GM12878 (cell line): ENCODE data around the gene N4BP3. TPM values are rescaled to one million over a fixed set of nuclear protein-coding genes. Genes with fewer than 3 reads are reported as not detected.

Experiments
- ATAC-seq: fragments of 200-7000 bp; cut with Tn5 transposase; 3 replicates; pipeline ENCODE4 v1.9.1; 2020; ENCODE audit warnings: mild to moderate bottlenecking, moderate library complexity
- BruUV-seq: library from RNA; stranded (reverse); fragments of 400-500 nt; replicated peaks from 2 replicates; lab custom pipeline; 2021; lab: Mats Ljungman, UMichigan
- CTCF ChIA-PET: fragments of 300-600 bp; sonication (Branson Sonifier 250); formaldehyde crosslinking; extraction: SDS; loops from one replicate; lab custom pipeline; 2021; ENCODE audit warnings: inconsistent platforms; lab: Yijun Ruan, JAX
- POLR2A ChIA-PET: fragments of 350-600 bp; formaldehyde crosslinking; extraction: SDS; loops from one replicate; lab custom pipeline; 2021; ENCODE audit warnings: inconsistent platforms; lab: Charles Lee
- RAD21 ChIA-PET: fragments of 300-600 bp; sonication (Branson Sonifier 250); formaldehyde crosslinking; loops from one replicate; lab custom pipeline; 2023; ENCODE audit warnings: antibody characterized with exemption; ENCODE audit not compliant: unreplicated experiment; lab: Charles Lee
- SMC1A ChIA-PET: fragments of 300-600 bp; sonication (Branson Sonifier 250); formaldehyde crosslinking; loops from one replicate; lab custom pipeline; 2023; ENCODE audit not compliant: unreplicated experiment, uncharacterized antibody; lab: Charles Lee
- DNase-seq: peaks from one replicate; pipeline ENCODE4 v3.0.0-alpha.2; 2011; ENCODE audit warnings: low read depth, low spot score
- FAIRE-seq: peaks from 3 replicates; lab custom pipeline; 2011; peaks lifted over from hg19 to GRCh38; lab: Jason Lieb, UNC
- H2AFZ ChIP-seq: 2 replicates; pipeline ENCODE4 v1.6.0; 2011; ENCODE audit warnings: low read depth, low read length, control low read depth; ENCODE audit not compliant: control insufficient read depth
- H3K27ac ChIP-seq: 2 replicates; pipeline ENCODE4 v1.5.1; 2011; ENCODE audit warnings: control low read depth; ENCODE audit not compliant: control insufficient read depth, insufficient read depth
- H3K27me3 ChIP-seq, 2 experiments: replicated peaks in 1 of 2; 2 replicates each; pipeline versions ENCODE4 v1.6.0 to v1.6.1; 2011; ENCODE audit warnings: low read length in 1 of 2; ENCODE audit not compliant: control insufficient read depth in 2 of 2, insufficient read depth in 2 of 2
- H3K36me3 ChIP-seq, 2 experiments: 2 replicates each; pipeline ENCODE4 v1.5.1; 2011; ENCODE audit warnings: low read length in 1 of 2; ENCODE audit not compliant: control insufficient read depth in 2 of 2, insufficient read depth in 2 of 2
- H3K4me1 ChIP-seq: 2 replicates; pipeline ENCODE4 v1.6.1; 2011; ENCODE audit warnings: mild to moderate bottlenecking, low read length, moderate library complexity, mixed read lengths; ENCODE audit not compliant: control insufficient read depth, insufficient read depth
- H3K4me2 ChIP-seq: 2 replicates; pipeline ENCODE4 v1.6.0; 2011; ENCODE audit warnings: control low read depth; ENCODE audit not compliant: control insufficient read depth, insufficient read depth
- H3K4me3 ChIP-seq: fragments of 200-600 bp; sonication (generic); 2 replicates; pipeline ENCODE4 v1.5.1; 2016
- H3K79me2 ChIP-seq: 2 replicates; pipeline ENCODE4 v1.6.0; 2011; ENCODE audit warnings: low read length; ENCODE audit not compliant: control insufficient read depth, insufficient read depth
- H3K9ac ChIP-seq: 2 replicates; pipeline ENCODE4 v1.8.0; 2011; ENCODE audit warnings: low read length, control low read depth, mixed read lengths; ENCODE audit not compliant: control insufficient read depth, insufficient read depth
- H3K9me3 ChIP-seq: replicated peaks from 3 replicates; pipeline ENCODE4 v1.5.1; 2011; ENCODE audit warnings: mild to moderate bottlenecking, low read length; ENCODE audit not compliant: control insufficient read depth, insufficient read depth
- H4K20me1 ChIP-seq: 2 replicates; pipeline ENCODE4 v1.6.0; 2011; ENCODE audit not compliant: control insufficient read depth, insufficient read depth
- BHLHE40 ChIP-seq, 2 experiments: fragments of 450-650 bp in 1 of 2; IDR thresholded peaks; 2 replicates each; pipeline ENCODE4 v1.6.1; 2011 to 2017; ENCODE audit warnings: low read depth in 2 of 2, borderline replicate concordance in 1 of 2, improper control_type of control experiment in 1 of 2, low read length in 1 of 2, mild to moderate bottlenecking in 1 of 2
- CBFB ChIP-seq: IDR thresholded peaks from 2 replicates; pipeline ENCODE4 v1.6.1; 2016; ENCODE audit warnings: antibody characterized with exemption, low read depth
- FOXM1 ChIP-seq: IDR thresholded peaks from 2 replicates; pipeline ENCODE4 v1.6.1; 2012; ENCODE audit warnings: low read depth, mild to moderate bottlenecking, inconsistent platforms, low read length, moderate library complexity
- GATAD2B ChIP-seq: fragments of 450-650 bp; conservative IDR thresholded peaks from 2 replicates; pipeline ENCODE4 v1.6.1; 2017; ENCODE audit warnings: low read depth, mild to moderate bottlenecking, moderate library complexity
- KDM1A ChIP-seq: fragments of 200-600 bp; sonication (generic); IDR thresholded peaks from 2 replicates; pipeline ENCODE4 v1.6.1; 2016; ENCODE audit warnings: borderline replicate concordance
- NR2C2 ChIP-seq: IDR thresholded peaks from 2 replicates; pipeline ENCODE4 v1.6.1; 2011; ENCODE audit warnings: borderline replicate concordance, low read depth; ENCODE audit not compliant: control insufficient read depth, insufficient read length
- PAX5 ChIP-seq: IDR thresholded peaks from 2 replicates; pipeline ENCODE4 v1.6.1; 2011; ENCODE audit warnings: low read depth, low read length, borderline replicate concordance
- PAX8 ChIP-seq: fragments of 450-650 bp; IDR thresholded peaks from 2 replicates; pipeline ENCODE4 v1.6.1; 2017; ENCODE audit warnings: mild to moderate bottlenecking, moderate library complexity
- RB1 ChIP-seq: fragments of 450-650 bp; formaldehyde crosslinking; IDR thresholded peaks from 2 replicates; pipeline ENCODE4 v1.6.1; 2017; ENCODE audit warnings: mild to moderate bottlenecking, borderline replicate concordance
- REST ChIP-seq: IDR thresholded peaks from 2 replicates; pipeline ENCODE4 v1.6.1; 2012; ENCODE audit warnings: mild to moderate bottlenecking, low read depth, low read length
- STAT1 ChIP-seq: fragments of 450-650 bp; conservative IDR thresholded peaks from 2 replicates; pipeline ENCODE4 v1.6.1; 2014; ENCODE audit warnings: antibody characterized with exemption, mild to moderate bottlenecking
- TCF12 ChIP-seq: IDR thresholded peaks from 2 replicates; pipeline ENCODE4 v1.6.1; 2011; ENCODE audit warnings: low read depth, mild to moderate bottlenecking, low read length
- YBX1 ChIP-seq: fragments of 450-650 bp; IDR thresholded peaks from 2 replicates; pipeline ENCODE4 v1.6.1; 2016; ENCODE audit warnings: antibody characterized with exemption
- ZZZ3 ChIP-seq: IDR thresholded peaks from 2 replicates; pipeline ENCODE4 v1.6.1; 2011; ENCODE audit warnings: low read depth; ENCODE audit not compliant: control insufficient read depth, insufficient read length
- WGBS: methylation state at CpG from one replicate; pipeline ENCODE4 v1.1.6; 2016; ENCODE audit warnings: low lambda C conversion rate; ENCODE audit not compliant: insufficient replicate concordance, insufficient coverage; ENCODE audit errors: missing lambda C conversion rate; 5-methylcytosine and 5-hydroxymethylcytosine counted together
- in situ Hi-C: fragments of 300-500 bp; cut with MboI; formaldehyde crosslinking; loops from 9 replicates; pipeline ENCODE4 v1.14.3; 2018; ENCODE audit warnings: mixed read lengths
- intact Hi-C: fragments of 100-400 bp; cut with micrococcal nuclease; formaldehyde crosslinking; loops from one replicate; pipeline ENCODE4 v1.14.2; 2022; ENCODE audit not compliant: unreplicated experiment
- polyA plus RNA-seq, 11 experiments: library from polyadenylated mRNA; depleted of rRNA in 4 of 11; unstranded in 6 of 11; stranded (reverse) in 5 of 11; fragments of >200 nt; fragmentation: Nextera tagmentation in 4 of 11; fragmentation: Illumina TruSeq in 1 of 11; extraction: Ambion mirVana in 4 of 11; extraction: Trizol in 1 of 11; gene quantifications; 1 replicate in 1 of 11; 2 replicates in 10 of 11; pipeline versions ENCODE4 v1.2.1 to v1.2.3, GENCODE V29; 2011 to 2016; ENCODE audit warnings: inconsistent platforms in 2 of 11, missing spikeins in 2 of 11, low read depth in 1 of 11
- total RNA-seq, 4 experiments: library from RNA; depleted of rRNA in 3 of 4; stranded (reverse); fragments of >200 nt in 3 of 4; fragmentation: Illumina TruSeq in 1 of 4; extraction: Trizol in 1 of 4; gene quantifications; 2 replicates each; pipeline versions ENCODE4 v1.2.1 to v1.2.3, GENCODE V29; 2013 to 2021
- TF ChIP-seq, protein P1 (sequence below): IDR thresholded peaks from 2 replicates; pipeline ENCODE4 v1.6.1; 2011; ENCODE audit warnings: mild to moderate bottlenecking, low read depth, low read length, moderate library complexity; ENCODE audit not compliant: insufficient replicate concordance
- TF ChIP-seq, protein P2 (sequence below): fragments of 450-650 bp; conservative IDR thresholded peaks from 2 replicates; pipeline ENCODE4 v1.6.1; 2017; ENCODE audit warnings: mild to moderate bottlenecking, moderate library complexity

Gene N4BP3
- total and polyA plus RNA-seq, 10 of the 15 experiments (the other 5 are each of a cell fraction or from before 2014, with no cell fraction given), result 0.06 to 13.0 (median 4.3) TPM

- no peaks in the 10 kb centered on the region for H3K27me3 ChIP-seq
- no TSS peak for BruUV-seq
- H3K79me2 ChIP-seq, result no peaks in the 10 kb centered on the region
- no peak overlapping the region for H3K27ac ChIP-seq
- H3K9me3 ChIP-seq, result no peaks in the 10 kb centered on the region
- no peak overlapping the region for H3K9ac ChIP-seq
- TF ChIP-seq KDM1A (no peak), ZZZ3 (no peak), NR2C2 (no peak), FOXM1 (no peak), PAX5 (no peak), PAX8 (no peak), YBX1 (no peak), STAT1 (no peak), BHLHE40 (IDR thresholded peaks at IDR 0.05; ENCODE audit: borderline replicate concordance in 1 of 2, low read depth in 2 of 2, low read length in 1 of 2) (no peak), REST (no peak), RB1 (no peak), CBFB (no peak), GATAD2B (no peak), TCF12 (no peak)
- TF ChIP-seq, protein P1, sequence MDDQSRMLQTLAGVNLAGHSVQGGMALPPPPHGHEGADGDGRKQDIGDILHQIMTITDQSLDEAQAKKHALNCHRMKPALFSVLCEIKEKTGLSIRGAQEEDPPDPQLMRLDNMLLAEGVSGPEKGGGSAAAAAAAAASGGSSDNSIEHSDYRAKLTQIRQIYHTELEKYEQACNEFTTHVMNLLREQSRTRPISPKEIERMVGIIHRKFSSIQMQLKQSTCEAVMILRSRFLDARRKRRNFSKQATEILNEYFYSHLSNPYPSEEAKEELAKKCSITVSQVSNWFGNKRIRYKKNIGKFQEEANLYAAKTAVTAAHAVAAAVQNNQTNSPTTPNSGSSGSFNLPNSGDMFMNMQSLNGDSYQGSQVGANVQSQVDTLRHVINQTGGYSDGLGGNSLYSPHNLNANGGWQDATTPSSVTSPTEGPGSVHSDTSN, result no peak
- TF ChIP-seq, protein P2, sequence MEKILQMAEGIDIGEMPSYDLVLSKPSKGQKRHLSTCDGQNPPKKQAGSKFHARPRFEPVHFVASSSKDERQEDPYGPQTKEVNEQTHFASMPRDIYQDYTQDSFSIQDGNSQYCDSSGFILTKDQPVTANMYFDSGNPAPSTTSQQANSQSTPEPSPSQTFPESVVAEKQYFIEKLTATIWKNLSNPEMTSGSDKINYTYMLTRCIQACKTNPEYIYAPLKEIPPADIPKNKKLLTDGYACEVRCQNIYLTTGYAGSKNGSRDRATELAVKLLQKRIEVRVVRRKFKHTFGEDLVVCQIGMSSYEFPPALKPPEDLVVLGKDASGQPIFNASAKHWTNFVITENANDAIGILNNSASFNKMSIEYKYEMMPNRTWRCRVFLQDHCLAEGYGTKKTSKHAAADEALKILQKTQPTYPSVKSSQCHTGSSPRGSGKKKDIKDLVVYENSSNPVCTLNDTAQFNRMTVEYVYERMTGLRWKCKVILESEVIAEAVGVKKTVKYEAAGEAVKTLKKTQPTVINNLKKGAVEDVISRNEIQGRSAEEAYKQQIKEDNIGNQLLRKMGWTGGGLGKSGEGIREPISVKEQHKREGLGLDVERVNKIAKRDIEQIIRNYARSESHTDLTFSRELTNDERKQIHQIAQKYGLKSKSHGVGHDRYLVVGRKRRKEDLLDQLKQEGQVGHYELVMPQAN, result no peak
- ChIA-PET CTCF (no interaction called here), SMC1A (no interaction called here), POLR2A (no interaction called here), RAD21 (no interaction called here)
- intact Hi-C loops (no loop called here), in situ Hi-C loops (no loop called here)
- WGBS, result 68% methylated on average over 7 of the region's 7 CpGs
- H3K4me3 ChIP-seq, result no peak overlapping the region
- DNase-seq, result no peak
- FAIRE-seq, result no peak
- H3K36me3 ChIP-seq, result no peaks in the 10 kb centered on the region
- peaks cover 14% of the 10 kb centered on the region for H3K4me1 ChIP-seq
- H2AFZ ChIP-seq, result no peak overlapping the region
- ATAC-seq, result no peak
- H4K20me1 ChIP-seq, result no peaks in the 10 kb centered on the region
- no peak overlapping the region for H3K4me2 ChIP-seq
Measured at GRCh38 chr5:178108446-178108845, 4.9 kb upstream of the N4BP3 start.
